Spinal cord (tissue), 10 donors: ENCODE measurements around the gene PCDHB6. TPM values are rescaled to one million over a fixed set of nuclear protein-coding genes. Genes with fewer than 3 reads are reported as not detected.
A peak's percentile ranks its signal among the peaks of the same experiment; 100 is the strongest.
"Not testable (repeated sequence)": the region's sequence is repeated elsewhere in the genome, so short reads cannot be mapped to it uniquely, and the experiment has no call there.

ENCODE experiments used
- DNase-seq, 6 donors: peaks; one replicate each; pipeline versions ENCODE4 v3.0.0 to v3.0.0-alpha.2; 2013 to 2015; ENCODE audit warnings: low spot score in 6 of 6, low read depth in 4 of 6
- H3K27ac ChIP-seq: one replicate; pipeline ENCODE4 v1.5.1; 2013; ENCODE audit warnings: low read depth, low read length, control low read depth
- H3K27me3 ChIP-seq: one replicate; pipeline ENCODE4 v1.6.1; 2013; ENCODE audit warnings: low read length; ENCODE audit not compliant: control insufficient read depth, insufficient read depth
- H3K36me3 ChIP-seq: one replicate; pipeline ENCODE4 v1.6.1; 2013; ENCODE audit warnings: low read length; ENCODE audit not compliant: control insufficient read depth, insufficient read depth
- H3K4me1 ChIP-seq: one replicate; pipeline ENCODE4 v1.6.1; 2013; ENCODE audit warnings: low read length; ENCODE audit not compliant: control insufficient read depth, insufficient read depth
- H3K4me3 ChIP-seq: one replicate; pipeline ENCODE4 v1.5.1; 2013; ENCODE audit warnings: low read depth, low read length, control low read depth
- H3K9me3 ChIP-seq: one replicate; pipeline ENCODE4 v1.6.1; 2013; ENCODE audit warnings: low read length; ENCODE audit not compliant: control insufficient read depth, insufficient read depth
- WGBS: methylation state at CpG from one replicate; pipeline ENCODE4 v1.1.5; 2013; ENCODE audit warnings: missing lambda C conversion rate; ENCODE audit not compliant: insufficient coverage; 5-methylcytosine and 5-hydroxymethylcytosine counted together
- polyA plus RNA-seq, 2 donors: library from polyadenylated mRNA; unstranded; fragments of 120-200 nt; gene quantifications; one replicate each; pipeline ENCODE4 v1.2.1, GENCODE V29; 2013; ENCODE audit not compliant: insufficient read length in 2 of 2
- total RNA-seq, 2 donors: library from RNA; depleted of rRNA in 1 of 2; stranded (reverse); fragments of 120-200 nt in 1 of 2; fragments of >200 nt in 1 of 2; gene quantifications; one replicate each; pipeline versions ENCODE4 v1.2.3 to v1.2.4, GENCODE V29; 2013 to 2014
- donor health status: healthy.

Gene PCDHB6
- total and polyA plus RNA-seq, 4 donors: 1.9 to 5.5 (median 4.0) TPM

GRCh38 chr5:141155540-141156374, 5.9 kb downstream of the PCDHB6 start:
- no peak overlapping the region for H3K27ac ChIP-seq
- no peaks in the 10 kb centered on the region for H3K4me1 ChIP-seq
- no peak for DNase-seq
- WGBS: 23% methylated on average over 13 of the region's 21 CpGs
- H3K27me3 ChIP-seq: no peaks in the 10 kb centered on the region
- no peak overlapping the region for H3K4me3 ChIP-seq
- no peaks in the 10 kb centered on the region for H3K36me3 ChIP-seq
- peaks cover 6% of the 10 kb centered on the region for H3K9me3 ChIP-seq

GRCh38 chr5:141157356-141157755, 7.5 kb downstream of the PCDHB6 start:
- not testable (repeated sequence) for H3K4me1 ChIP-seq, H3K36me3 ChIP-seq, H3K9me3 ChIP-seq, DNase-seq, H3K27me3 ChIP-seq, H3K4me3 ChIP-seq, H3K27ac ChIP-seq
- 34% methylated on average over 25 of the region's 38 CpGs for WGBS

GRCh38 chr5:141157901-141158300, 8.0 kb downstream of the PCDHB6 start:
- not testable (repeated sequence) for H3K27me3 ChIP-seq, H3K9me3 ChIP-seq, H3K4me3 ChIP-seq, H3K27ac ChIP-seq, H3K4me1 ChIP-seq, DNase-seq, H3K36me3 ChIP-seq
- 22% methylated on average over 17 of the region's 28 CpGs for WGBS

- peak within 1 kb of the TSS; percentile 7 for H3K4me3 ChIP-seq
- peak in 2 of 6 donors; percentile 55 to 57 for DNase-seq
- WGBS: 40% methylated on average over 7 of the region's 20 CpGs
Measured at GRCh38 chr5:141172381-141173204, 22.7 kb downstream of the PCDHB6 start, which contains the start of gene PCDHB7. PCDHB7 (plus strand) TSS chr5:141172644; CDS start chr5:141172836, 192 bp downstream.

GRCh38 chr5:141174291-141175104, 24.6 kb downstream of the PCDHB6 start:
- not testable (repeated sequence) for H3K4me3 ChIP-seq, H3K9me3 ChIP-seq, DNase-seq, H3K27ac ChIP-seq, H3K4me1 ChIP-seq, H3K36me3 ChIP-seq, H3K27me3 ChIP-seq
- 31% methylated on average over 55 of the region's 79 CpGs for WGBS

More at GRCh38 chr5:141172381-141173204, 22.7 kb downstream of the PCDHB6 start, which contains the start of gene PCDHB7:
- H3K27me3 ChIP-seq: peaks cover 2% of the 10 kb centered on the region
- H3K27ac ChIP-seq: no peak within 1 kb of the TSS
- no peaks in the 10 kb centered on the region for H3K9me3 ChIP-seq
- H3K4me1 ChIP-seq: no peaks in the 10 kb centered on the region
- no peaks in the 10 kb centered on the region for H3K36me3 ChIP-seq

GRCh38 chr5:141175933-141176332, 26.1 kb downstream of the PCDHB6 start:
- H3K27ac ChIP-seq: no peak overlapping the region
- peaks cover 2% of the 10 kb centered on the region for H3K27me3 ChIP-seq
- no peaks in the 10 kb centered on the region for H3K9me3 ChIP-seq
- no CpG with 5 or more reads among the region's 1 CpG for WGBS
- no peak for DNase-seq
- H3K36me3 ChIP-seq: no peaks in the 10 kb centered on the region
- H3K4me1 ChIP-seq: no peaks in the 10 kb centered on the region
- H3K4me3 ChIP-seq: no peak overlapping the region

- not testable (repeated sequence) for H3K9me3 ChIP-seq, H3K4me3 ChIP-seq, H3K36me3 ChIP-seq, H3K27me3 ChIP-seq, DNase-seq, H3K4me1 ChIP-seq, H3K27ac ChIP-seq
- no CpG with 5 or more reads among the region's 18 CpGs for WGBS
Measured at GRCh38 chr5:141177577-141178191, 27.8 kb downstream of the PCDHB6 start, which contains the start of gene PCDHB8. PCDHB8 (plus strand) TSS chr5:141177790; CDS start chr5:141178035, 245 bp downstream.

- WGBS: 25% methylated on average over 13 of the region's 39 CpGs
- H3K4me1 ChIP-seq, H3K4me3 ChIP-seq, H3K27ac ChIP-seq, H3K36me3 ChIP-seq, DNase-seq, H3K9me3 ChIP-seq, H3K27me3 ChIP-seq: not testable (repeated sequence)
Measured at GRCh38 chr5:141179371-141179770, 29.5 kb downstream of the PCDHB6 start.

GRCh38 chr5:141179876-141180275, 30.0 kb downstream of the PCDHB6 start:
- not testable (repeated sequence) for H3K4me3 ChIP-seq, H3K36me3 ChIP-seq, DNase-seq, H3K4me1 ChIP-seq, H3K27ac ChIP-seq, H3K27me3 ChIP-seq, H3K9me3 ChIP-seq
- WGBS: 19% methylated on average over 25 of the region's 32 CpGs
